ENCODE measurements around the gene IL11RA.

GRCh38 chr9:34691936-34692315 is 39.9 kb downstream of the IL11RA start:
- TF ChIP-seq CTCF (IDR thresholded peaks at IDR 0.05) (no peak), POLR2AphosphoS5 (IDR thresholded peaks at IDR 0.05) (no peak), POLR2A (IDR thresholded peaks at IDR 0.05) (no peak), EP300 (IDR thresholded peaks at IDR 0.05) (no peak)

All from stomach (tissue), 4 donors.